Urothelium cell line (cell line): ENCODE measurements around the gene CXXC5.
A peak's percentile ranks its signal among the peaks of the same experiment; 100 is the strongest.

Experiments
- DNase-seq: peaks from one replicate; pipeline ENCODE4 v3.0.0; 2011; ENCODE audit warnings: low spot score, mixed read lengths
- FAIRE-seq: peaks from 2 replicates; lab custom pipeline; 2011; peaks lifted over from hg19 to GRCh38; lab: Jason Lieb, UNC

Gene CXXC5

GRCh38 chr5:139678751-139679750 is 30.9 kb downstream of the CXXC5 start:
- FAIRE-seq, result no peak
- DNase-seq, result no peak

DNA sequence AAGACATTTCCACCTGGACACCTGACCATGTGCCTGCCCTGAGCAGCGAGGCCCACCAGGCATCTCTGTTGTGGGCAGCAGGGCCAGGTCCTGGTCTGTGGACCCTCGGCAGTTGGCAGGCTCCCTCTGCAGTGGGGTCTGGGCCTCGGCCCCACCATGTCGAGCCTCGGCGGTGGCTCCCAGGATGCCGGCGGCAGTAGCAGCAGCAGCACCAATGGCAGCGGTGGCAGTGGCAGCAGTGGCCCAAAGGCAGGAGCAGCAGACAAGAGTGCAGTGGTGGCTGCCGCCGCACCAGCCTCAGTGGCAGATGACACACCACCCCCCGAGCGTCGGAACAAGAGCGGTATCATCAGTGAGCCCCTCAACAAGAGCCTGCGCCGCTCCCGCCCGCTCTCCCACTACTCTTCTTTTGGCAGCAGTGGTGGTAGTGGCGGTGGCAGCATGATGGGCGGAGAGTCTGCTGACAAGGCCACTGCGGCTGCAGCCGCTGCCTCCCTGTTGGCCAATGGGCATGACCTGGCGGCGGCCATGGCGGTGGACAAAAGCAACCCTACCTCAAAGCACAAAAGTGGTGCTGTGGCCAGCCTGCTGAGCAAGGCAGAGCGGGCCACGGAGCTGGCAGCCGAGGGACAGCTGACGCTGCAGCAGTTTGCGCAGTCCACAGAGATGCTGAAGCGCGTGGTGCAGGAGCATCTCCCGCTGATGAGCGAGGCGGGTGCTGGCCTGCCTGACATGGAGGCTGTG is 32.4 kb downstream of the CXXC5 start:
- DNase-seq, result no peak

DNA sequence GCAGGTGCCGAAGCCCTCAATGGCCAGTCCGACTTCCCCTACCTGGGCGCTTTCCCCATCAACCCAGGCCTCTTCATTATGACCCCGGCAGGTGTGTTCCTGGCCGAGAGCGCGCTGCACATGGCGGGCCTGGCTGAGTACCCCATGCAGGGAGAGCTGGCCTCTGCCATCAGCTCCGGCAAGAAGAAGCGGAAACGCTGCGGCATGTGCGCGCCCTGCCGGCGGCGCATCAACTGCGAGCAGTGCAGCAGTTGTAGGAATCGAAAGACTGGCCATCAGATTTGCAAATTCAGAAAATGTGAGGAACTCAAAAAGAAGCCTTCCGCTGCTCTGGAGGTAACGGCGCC is 32.9 kb downstream of the CXXC5 start:
- no peak for FAIRE-seq
- no peak for DNase-seq

More for the DNA sequence above, 32.4 kb downstream of the CXXC5 start:
- FAIRE-seq, result no peak

GRCh38 chr5:139681466-139681865 is 33.3 kb downstream of the CXXC5 start:
- FAIRE-seq, result no peak
- DNase-seq, result no peak

DNA sequence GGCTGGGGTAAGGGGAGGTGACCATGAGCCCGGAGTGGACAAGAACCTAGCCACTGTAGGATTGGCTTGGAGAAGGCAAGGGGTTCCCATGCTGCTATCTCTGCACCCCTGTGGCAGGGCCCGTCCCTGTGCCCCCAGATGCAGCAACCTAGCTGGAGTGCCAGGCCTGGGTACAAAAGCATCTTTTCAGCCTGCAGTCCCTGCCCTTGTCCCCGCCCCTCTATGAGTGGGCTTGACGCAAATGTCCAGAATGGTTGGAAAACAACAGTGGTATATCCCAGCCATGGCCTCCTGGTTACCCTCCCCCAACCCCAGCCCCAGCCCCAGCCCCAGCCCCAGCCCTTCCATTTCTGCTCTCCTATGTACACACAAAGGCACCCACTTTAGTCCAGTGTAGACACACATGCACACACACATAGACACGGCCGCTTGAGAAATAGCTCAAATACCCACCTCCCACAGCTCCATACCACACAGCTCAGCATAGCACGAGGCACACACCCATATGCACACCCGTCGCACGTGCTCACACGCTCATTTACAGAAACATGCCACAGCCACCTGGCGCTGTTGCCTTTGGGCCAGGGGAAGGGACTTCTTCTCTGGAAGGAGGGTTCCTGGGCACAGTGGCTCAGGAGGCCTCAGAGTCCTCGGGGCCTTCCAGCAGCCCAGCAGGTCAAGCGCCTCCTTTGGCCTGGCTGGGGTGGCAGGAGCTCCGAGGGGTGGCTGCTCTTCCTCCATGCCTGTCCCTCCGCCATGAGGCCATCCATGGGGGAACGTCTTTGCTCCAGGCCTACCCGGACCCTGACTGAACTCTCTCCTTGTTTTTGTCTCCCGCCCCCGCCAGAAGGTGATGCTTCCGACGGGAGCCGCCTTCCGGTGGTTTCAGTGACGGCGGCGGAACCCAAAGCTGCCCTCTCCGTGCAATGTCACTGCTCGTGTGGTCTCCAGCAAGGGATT is 34.1 kb downstream of the CXXC5 start:
- no peak for DNase-seq
- FAIRE-seq, result no peak

GRCh38 chr5:139683295-139684271 is 35.4 kb downstream of the CXXC5 start:
- FAIRE-seq, result no peak
- no peak for DNase-seq

GRCh38 chr5:139684350-139684880 is 36.3 kb downstream of the CXXC5 start:
- peak; percentile 5 for FAIRE-seq
- no peak for DNase-seq

- no peak for DNase-seq
- no peak for FAIRE-seq
Measured at GRCh38 chr5:139684881-139685749, 37.0 kb downstream of the CXXC5 start.

GRCh38 chr5:139685886-139686285 is 37.7 kb downstream of the CXXC5 start:
- FAIRE-seq (no peak), DNase-seq (no peak)

- FAIRE-seq (no peak), DNase-seq (no peak)
Measured at GRCh38 chr5:139686356-139686705, 38.2 kb downstream of the CXXC5 start.

DNA sequence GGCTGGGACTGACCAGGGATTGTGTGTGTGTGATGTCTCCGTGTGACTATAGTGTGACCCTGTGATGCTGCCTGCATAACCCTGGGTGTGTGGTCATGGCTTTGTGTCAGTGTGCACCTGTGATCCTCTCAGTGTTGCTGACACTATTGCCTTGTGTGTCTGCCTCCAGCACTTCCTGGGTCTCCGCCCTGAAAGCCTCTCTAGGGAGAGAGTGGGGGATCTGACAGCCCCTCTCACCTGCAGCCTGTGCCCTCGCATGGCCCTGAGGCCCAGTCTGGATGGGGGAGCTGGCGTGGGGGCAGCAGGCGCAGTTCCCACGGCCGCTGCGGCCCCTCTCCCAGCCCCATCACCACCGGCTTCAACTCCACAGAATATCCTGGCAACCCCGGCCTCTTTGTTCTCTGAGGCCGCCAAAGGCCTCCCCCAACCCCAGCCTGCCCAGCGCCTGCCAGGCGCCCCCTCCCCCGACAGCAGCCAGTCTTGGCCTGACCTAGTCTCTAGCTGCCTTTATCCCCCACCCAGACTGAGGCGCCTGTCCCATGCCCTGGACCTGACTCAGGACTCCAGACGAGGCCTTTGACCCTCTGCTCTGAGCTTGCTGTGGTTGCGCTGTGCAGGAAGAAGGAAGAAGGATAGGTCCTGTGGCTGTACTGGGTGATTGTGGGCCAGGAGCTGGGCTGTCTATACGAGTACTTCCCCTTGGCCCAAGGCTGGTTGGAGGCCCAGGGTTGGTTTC is 38.7 kb downstream of the CXXC5 start:
- no peak for FAIRE-seq
- no peak for DNase-seq

DNA sequence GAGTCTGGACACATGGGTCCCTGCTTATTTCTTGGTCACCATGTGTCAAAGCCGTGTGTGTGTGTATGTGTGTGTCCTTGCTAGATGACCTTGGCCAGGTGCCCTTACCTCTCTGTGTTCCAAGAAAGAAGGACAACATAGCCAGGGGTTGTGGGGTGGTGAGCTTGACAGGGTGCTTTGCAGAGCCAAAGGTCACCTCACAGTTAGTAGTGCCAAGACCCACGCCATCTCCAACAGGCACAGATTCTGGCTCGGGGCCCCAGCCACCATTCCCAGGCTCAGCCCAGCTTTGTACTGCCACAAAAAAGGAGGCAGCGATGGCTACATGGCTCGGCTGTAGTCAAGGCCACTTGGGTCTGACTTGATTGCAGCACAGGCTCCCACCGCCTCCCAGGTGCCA is 39.5 kb downstream of the CXXC5 start:
- FAIRE-seq (no peak), DNase-seq (no peak)

GRCh38 chr5:139688088-139688702 is 40.0 kb downstream of the CXXC5 start:
- DNase-seq (no peak), FAIRE-seq (no peak)

- FAIRE-seq (no peak), DNase-seq (no peak)
Measured at GRCh38 chr5:139688751-139689372, 40.7 kb downstream of the CXXC5 start.

- DNase-seq, result no peak
- FAIRE-seq, result no peak
Measured at GRCh38 chr5:139689631-139690063, 41.5 kb downstream of the CXXC5 start.

GRCh38 chr5:139690064-139690802 is 42.1 kb downstream of the CXXC5 start:
- FAIRE-seq, result no peak
- peak; percentile 20 for DNase-seq
